GM19238 (cell line): ENCODE results near the gene PAK6.

Experiments
- DNase-seq: peaks from one replicate; pipeline ENCODE4 v3.0.0; 2011; ENCODE audit warnings: low spot score; ENCODE audit not compliant: insufficient read length

The PAK6 gene

DNA sequence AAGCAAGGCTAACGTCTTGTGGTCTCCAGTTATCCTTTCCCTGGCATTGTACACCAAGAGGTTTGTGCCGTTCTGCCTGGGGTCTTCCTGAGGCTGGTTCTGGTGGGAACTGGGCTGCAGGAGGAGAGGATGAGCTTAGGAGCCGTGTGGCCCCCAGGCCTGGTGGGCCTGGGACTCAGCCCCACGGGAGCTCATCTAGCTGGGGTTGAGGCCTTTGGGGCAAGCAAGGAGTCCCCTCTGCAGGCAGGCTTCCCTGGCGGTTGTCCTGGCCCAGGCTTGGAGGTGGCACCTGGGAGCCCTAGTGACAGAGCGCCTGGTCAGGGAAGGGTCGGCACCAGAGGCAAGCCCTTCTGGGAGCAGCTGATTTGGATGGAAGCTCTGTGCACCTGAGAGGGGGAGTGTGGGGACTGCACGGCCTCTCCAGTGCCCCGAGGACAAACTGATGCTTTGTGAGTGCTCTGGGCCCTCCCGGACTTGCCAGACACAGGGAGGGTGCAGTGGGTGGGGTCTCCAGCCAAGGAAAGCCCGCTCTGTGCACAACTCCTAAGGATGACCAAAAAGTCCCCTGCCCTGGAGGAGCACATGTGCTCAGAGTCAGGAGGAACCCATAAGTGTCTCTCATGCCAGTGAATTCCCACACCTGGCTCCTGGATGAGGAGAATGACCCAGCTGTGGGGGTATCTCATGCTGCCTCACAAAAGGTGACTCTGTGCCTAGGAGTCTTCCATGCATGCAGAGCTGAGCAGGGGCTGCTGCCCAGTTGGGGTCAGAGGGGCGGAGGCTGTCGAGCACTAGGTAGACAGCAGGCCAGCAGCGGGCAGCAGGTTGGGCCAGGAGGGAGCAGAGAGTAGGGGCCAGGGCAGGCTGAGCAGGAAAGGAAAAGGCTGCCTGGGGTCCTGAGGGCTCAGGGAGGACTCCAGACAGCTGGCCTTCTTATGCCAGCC lies 2.7 kb downstream of the PAK6 start:
- no peak for DNase-seq

DNA sequence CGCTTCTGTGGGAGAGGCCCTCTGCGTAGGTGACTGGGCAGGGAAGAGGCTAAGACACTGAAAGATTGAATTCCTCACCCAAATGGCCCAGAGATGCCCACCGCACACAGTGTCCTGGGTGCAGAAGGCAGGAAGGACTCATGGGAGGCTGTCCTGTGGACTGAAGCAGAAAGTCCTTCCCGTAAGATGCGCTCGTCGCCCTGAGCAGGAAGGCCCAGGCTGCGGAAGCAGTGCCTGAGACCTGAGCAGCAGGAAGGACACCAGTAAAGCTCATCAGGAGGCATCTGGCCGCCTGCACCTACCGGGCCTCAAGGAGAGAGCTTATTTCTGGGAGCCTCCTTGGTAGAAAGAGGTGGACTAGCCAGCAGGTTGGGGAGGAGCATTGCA lies 3.3 kb downstream of the PAK6 start:
- DNase-seq: no peak

DNA sequence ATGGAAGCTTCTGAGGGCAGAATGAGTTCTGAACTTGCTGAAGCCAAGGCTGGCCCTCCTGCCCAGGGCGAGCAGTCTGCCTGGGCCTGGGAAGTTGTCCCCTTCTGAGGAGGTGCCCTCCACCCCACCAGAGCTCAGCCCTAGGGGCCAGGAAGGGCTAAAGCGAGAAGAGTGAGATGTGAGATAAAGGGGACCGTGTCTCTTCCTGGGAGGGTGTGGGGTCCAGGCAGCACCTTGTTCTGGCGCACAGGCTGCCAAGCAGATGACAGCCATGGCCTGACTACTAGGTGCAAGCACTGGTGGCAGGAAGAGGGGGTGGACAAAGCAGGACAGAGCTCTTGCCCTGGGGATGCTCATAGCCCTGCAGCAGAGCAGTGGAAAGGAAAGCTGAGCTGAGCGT lies 3.7 kb downstream of the PAK6 start:
- DNase-seq: no peak

DNA sequence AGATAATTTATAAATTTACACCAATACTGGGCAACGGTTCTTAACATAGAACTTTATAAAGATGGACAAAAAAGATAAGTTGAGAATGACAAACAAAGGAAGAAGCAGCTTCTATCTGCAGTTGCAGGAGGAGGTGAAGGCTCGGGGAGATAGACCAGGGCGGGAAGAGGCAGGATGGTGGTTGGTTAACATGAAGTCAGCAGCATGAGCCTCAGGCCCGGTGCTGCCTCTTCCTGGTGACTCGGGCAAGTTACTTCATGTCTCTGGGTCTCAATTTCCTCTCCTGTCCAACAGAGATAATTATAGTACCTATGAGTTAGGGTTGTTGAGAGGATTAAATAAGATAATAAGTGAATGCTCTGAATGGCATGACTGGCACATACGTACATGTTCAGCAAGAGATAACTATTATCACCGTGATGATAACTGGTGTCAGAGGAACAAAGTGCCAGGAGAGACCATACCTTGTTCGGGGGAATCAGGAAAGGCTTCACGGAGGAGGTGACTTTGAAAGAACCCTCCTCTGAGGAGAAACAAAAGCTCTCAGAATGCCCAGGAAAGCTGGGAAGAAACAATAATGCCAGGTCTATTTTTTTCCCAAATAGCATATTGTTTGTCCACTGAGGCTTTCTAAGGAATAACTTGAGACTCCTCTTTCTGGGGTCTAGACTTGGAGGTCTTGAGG lies 4.4 kb downstream of the PAK6 start:
- DNase-seq: no peak

DNA sequence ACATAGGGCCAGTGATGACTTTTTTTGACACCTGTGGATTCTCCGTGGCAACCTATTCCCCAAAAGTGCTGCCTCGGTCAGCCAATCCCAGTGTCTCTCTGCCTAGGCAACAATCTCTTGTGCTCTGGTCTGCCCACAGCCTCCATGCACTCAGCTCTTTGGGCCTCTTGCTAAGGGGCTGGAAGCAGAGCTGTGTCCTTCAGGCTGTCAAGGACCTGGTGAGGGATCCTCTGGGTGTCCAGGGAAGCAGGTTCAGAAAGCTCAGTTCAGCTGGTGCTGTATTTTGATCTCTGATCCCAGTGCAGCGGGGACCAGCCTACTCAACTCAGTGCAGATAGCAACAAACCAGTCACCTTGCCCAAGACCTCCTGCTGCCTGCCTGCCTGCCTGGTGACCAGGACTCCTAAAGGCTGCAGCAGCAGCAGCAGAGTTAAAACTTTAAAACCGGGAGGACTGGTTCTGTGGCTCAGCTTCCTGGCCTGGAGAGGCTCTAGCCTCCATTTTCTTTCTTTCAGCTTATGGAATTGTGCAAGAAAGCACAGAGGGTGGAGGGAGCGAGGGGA lies 6.2 kb downstream of the PAK6 start:
- no peak for DNase-seq

- DNase-seq: no peak
Observed at GRCh38 chr15:40245666-40246450, 7.0 kb downstream of the PAK6 start.

GRCh38 chr15:40246496-40247280 lies 7.8 kb downstream of the PAK6 start:
- DNase-seq: no peak

DNA sequence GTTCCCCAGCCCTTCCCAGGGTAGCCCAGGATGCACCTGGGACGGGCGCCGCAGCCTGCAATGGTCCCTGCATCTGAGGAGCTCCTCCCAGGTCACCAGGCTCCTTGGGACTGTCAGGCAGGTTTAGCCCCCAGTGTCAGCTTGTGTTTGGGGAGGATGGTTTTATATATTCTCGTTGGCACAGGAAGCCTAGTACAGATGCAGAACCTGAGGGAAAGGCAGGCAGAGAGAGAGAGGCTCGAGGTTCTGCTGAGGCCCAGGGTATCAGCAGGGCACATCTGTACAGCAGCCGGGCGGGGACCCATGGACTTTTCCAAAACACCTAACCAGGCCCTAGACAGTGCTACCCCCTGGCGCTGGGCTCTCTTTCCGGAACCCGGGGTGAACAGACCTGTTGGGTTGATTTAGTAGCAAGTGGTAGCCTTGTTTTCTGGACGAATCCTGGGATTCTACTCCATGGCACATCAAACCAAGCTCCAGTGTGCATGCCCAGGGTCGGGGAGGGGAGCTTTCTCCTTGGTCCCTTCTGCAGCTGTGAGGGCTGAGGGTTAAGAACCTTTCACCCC lies 8.6 kb downstream of the PAK6 start:
- DNase-seq: no peak

DNA sequence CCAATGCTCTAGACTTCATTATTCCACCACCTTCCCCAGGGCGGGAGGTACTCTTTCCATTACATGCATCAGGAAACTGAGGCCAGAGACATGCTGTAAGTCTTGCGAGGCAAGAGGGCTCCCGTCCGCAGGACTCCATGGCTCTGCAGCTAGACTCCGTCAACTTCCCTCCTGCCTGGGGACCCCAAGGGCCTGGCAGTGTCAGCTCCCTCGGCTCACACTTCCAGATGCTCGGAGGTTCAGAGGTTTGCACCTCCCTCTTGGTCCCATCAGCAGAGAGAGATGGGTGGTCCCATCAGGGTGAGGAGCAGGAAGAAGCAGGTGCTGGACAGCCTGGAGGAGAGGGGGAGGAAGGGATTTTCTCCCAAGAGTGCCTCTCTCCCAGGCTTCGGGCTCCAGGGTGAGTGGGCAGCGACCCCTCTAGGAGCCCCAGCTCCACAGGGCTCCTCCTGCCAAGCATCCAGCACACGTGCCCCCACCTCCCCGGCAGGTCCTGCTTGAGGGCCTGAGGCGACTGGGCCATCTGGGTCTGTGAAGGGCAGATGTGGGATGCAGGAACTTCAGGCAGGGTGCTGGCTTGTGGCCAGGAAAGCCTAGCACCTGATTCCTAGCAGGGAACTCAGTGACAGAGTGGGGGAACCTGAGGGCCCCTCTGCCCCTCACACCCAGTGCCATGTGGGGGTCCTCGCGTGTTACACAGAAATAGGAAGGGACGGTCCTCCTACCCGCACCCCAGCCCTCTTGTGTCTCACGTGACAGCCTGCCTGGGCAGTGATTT lies 9.3 kb downstream of the PAK6 start:
- no peak for DNase-seq

DNA sequence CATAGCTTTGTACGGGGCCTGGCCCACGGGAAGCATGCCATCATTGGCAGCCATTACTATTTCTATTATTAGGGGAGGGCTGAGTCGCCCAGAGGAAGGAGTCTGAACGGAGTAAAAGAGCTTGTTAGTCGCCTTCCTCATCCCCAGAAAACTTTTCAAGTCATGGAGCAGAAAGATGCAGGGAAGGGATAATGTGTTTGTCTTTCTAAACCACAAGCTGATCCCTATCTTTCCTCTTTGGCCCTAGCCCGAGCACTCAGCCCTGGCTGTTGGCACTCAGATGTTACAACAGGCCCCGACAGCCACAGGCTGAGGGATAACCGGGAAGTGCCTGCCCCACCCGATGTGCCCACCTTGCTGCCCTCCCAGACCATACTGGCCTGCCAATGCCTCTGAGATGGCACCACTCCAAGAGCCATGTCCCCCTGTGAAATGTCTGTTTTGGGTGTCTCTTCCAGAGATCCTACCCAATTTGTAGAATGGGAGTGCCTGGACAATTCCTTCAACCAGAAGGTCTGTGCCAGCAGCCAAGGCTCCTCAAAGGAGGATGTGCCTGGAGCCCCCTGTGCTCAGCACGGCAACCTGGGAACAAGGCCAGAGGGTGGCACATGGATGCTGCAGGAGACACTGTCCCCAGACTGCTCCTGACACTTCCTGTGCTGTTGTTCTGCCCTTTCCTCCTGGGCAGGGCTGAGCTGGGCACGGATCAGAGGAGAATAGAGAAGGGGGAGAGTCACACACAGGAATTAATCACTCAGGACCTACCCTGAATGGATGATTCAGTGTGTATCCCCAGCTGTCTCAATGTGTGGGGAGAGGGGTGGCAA lies 10.8 kb downstream of the PAK6 start:
- no peak for DNase-seq

GRCh38 chr15:40250304-40250656 lies 11.4 kb downstream of the PAK6 start:
- DNase-seq: no peak

DNA sequence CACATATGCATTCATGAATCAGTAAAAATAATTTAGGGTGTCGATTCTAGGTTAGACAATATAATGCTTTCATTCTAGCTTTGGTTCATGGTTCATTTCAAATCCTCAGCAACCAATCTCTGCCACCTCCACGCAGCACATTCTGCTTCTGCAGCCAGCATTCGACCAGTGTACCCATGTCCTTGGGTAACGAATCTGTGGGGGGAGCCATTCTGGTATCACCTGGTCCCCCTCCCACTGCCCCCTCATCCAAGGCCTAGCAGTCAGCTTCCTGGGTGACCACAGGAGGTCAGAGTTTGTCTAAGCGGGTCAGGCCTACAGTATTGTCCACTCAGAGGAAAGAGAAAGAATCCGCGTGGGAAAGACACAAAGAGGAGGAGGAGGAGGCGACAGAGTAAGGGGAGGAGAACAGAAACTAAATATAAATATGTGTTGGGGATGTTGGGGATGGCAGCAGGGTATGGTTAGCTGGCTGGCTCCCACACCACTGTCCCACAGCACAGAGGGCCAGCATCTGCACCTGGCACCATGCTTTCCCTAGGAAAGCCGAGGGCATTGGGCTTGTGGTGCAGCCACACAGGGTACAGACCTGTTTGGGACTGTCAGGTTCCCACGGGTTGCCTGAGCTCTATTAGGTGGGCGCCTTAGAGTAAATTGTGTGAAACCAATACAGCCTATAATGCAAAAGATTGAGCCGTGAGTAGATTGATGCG lies 12.1 kb downstream of the PAK6 start:
- no peak for DNase-seq

GRCh38 chr15:40251486-40252140 lies 12.8 kb downstream of the PAK6 start:
- no peak for DNase-seq

GRCh38 chr15:40252141-40252437 lies 13.2 kb downstream of the PAK6 start:
- DNase-seq: no peak

GRCh38 chr15:40252438-40253166 lies 13.7 kb downstream of the PAK6 start:
- peak; percentile 40 for DNase-seq

GRCh38 chr15:40253167-40253790 lies 14.4 kb downstream of the PAK6 start:
- DNase-seq: no peak

DNA sequence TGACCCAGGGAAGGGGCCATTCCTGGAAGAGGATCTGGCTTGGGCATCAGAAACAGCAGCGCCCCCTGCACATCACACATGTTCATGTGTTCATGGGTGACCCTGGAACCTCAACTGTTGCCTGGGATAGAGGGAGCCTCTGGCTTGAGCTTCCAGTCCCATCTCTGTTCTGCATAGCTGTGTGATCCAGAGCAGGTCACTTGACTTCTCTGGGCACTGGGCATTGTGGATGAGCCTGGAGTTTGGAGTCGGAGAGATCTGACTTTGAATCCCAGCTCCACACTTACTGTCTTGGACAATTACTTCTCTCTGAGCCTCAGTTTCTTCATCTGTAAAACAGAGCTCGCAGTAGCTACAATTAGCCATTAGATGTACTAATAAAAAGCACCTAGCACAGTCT lies 15.6 kb downstream of the PAK6 start:
- no peak for DNase-seq
